ENCODE data around the gene ABHD2.

ABHD2 gene

DNA sequence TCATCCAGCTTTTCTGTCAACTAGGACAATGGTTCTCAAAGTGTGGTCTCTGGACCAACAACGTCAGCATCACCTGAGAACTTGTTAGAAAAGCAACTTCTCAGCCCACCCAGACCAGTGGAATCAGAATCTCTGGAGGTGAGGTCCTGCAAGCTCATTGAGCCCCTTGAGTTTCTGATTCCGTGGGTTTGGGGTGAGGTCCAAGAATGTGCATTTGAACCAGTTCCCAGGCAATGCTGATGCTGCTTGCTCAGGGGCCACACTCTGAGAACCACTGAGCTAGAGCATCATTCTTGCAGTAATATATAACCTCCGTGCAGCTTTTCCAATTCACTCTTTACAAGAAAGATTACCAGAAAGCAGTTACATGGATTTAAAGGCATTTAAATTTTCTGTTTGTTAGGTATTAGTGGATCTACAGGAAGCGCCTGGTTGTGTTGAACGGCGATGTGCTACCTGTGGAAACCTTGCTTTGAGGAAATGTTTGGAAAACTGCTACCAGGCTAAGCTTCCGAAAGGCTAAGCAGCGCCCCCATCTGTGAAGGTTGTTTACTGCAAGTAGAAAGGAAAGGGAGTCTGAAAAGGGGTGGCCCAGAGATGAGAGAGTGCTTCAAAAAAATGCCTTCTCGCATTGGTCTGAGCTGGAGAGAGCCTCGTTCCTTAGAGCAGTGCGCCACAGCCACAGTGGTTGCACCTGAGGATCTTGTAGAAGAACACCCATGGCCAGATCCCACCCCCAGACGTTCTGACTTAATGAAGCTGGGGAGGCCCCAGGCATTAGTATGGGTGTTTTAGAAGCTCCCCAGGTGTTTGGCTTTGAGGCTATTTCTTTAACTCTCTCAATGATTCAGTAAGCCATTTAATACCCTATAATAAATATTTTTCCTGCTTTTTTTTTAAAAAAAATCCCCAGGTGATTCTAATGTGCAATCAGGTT, 83.1 kb downstream of the ABHD2 start:
- peak; percentile 4 for DNase-seq

DNA sequence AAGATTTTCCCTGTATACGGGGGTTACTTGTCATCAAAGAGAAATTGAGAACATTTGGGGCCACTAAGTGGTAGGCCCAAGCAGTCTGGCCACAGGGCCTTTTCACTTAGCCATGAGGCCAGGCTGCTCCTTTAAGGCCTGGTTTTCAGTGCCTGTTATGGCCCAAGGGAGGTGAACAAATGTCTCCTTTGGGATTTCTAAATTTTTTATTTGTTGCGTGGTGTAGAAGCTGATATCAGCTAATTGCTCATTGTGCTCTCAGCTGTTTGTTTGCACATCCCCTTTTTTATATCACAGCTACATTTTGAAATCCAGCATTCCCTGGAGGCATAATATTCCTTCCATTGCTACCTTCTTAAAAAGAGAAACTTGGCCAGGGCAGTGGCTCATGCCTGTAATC, 84.7 kb downstream of the ABHD2 start:
- DNase-seq = no peak

DNA sequence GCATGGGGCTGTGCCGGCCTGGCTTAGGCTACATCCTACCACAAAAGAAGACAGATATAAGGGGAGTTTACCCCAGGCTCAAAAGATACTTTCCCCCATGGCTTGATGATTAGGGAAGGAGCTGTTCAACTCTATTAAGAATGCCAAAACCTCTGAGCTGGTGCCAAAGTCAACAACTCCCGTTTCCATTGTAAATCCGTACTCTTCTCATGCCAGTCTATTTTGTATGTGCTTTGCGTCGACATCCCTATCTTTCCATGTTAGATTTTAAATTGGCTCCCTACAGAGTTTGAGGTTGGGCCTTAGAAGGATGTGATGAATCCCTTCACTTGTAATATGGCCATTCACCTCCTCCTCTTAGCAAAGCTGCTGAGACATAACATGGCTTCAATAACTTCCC, 86.2 kb downstream of the ABHD2 start:
- peak; percentile 36 for DNase-seq

DNA sequence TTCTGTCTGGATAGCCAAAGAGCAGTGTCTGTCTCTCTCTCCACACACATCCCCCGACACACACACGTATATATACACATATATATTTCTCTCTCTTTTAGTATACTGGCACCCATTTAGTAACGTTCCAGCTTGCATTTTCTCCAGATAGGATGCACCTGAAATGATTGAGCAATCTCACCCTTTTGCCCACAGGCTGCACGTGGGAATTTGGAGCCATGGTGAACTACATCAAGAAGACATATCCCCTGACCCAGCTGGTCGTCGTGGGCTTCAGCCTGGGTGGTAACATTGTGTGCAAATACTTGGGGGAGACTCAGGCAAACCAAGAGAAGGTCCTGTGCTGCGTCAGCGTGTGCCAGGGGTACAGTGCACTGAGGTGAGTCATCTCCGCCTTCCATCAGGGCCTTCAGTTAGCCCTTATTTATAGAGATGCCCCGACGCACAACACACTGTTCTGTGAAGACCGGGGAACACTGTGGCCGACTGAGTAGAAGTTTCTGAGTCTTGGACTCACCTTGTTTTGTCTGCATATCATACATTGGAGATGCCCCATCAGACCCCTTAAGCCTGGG, 87.4 kb downstream of the ABHD2 start:
- DNase-seq = no peak

DNA sequence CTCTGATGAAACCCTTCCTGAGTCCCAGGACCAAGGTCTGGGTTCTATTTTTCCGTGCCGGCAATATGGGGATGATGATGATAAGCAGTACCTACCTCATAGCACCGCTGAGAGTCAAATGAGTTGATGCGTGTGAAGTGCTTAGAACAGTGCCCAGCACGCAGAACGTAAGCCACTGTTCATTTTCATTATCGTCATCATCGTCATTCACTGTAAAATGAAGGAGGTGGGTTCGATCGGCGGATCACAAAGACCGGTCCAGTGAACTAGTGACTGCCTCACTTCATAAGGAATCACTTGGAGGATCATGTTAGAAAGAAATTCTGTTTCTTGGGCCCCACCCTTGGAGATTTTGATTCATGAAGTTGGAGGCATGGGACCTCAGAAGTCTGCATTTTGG, 88.9 kb downstream of the ABHD2 start:
- no peak for DNase-seq

DNA sequence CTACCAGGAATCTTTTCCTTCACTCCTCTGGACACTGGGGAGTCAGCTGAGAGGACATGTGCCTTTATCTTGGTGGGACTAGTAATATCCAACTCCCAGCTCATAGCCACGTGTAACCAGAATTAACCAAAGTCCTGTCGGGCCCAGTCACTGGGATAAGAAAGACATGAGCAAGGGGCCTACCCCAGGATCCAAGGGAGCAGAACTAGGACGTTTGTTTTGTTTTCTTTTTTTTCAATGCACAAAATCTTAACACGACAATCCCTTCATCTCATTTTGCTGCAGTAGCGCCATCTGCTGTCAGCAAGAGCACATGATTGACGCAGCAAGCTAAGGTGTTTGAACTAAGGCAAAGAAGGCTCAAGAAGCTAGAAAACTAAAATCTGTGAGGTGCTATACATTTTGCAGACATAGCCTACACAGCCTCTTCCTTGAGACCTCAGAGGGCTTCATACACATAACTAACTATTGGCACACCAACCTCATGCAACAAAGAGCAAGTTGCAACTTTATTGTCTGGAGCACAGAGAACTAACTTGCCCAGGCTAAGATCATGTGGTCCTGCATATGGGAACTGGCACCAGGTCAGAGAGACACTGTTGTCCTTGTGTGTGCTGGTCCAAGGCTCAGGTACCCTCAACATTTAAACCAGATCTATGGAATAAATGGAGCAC, 89.5 kb downstream of the ABHD2 start:
- DNase-seq = peak; percentile 26

DNA sequence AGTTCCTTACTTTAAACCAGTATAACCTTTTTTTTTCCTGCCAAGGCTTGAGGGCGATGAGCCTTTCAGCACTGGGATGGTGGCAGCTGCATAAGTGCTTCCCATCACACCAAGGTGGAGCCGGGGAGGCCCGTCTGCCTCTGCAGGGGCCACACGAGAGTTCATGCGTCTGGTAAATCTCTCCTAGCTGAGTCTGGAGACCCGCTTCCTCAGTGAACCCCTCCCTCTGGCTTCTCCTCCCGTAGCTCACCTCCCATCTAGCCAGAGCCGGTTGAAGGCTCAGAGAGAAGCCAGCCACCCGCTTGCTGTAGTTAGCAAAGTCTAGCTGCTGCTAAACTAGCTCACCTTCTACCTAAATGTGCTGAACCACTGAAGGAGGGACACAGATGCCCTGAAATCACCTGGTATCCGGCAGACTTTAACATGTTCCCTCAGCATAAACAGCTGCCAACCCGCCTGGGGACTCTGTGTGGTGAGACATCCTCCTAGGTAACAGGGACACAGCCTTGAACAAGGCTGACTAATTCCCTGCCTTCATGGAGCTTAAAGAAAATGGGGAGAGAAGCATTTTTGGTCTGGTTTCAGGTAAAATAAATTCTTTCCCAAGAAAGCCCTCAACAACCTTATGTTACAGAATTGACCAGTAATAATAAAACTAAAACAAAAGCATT, 90.2 kb downstream of the ABHD2 start:
- DNase-seq = no peak

DNA sequence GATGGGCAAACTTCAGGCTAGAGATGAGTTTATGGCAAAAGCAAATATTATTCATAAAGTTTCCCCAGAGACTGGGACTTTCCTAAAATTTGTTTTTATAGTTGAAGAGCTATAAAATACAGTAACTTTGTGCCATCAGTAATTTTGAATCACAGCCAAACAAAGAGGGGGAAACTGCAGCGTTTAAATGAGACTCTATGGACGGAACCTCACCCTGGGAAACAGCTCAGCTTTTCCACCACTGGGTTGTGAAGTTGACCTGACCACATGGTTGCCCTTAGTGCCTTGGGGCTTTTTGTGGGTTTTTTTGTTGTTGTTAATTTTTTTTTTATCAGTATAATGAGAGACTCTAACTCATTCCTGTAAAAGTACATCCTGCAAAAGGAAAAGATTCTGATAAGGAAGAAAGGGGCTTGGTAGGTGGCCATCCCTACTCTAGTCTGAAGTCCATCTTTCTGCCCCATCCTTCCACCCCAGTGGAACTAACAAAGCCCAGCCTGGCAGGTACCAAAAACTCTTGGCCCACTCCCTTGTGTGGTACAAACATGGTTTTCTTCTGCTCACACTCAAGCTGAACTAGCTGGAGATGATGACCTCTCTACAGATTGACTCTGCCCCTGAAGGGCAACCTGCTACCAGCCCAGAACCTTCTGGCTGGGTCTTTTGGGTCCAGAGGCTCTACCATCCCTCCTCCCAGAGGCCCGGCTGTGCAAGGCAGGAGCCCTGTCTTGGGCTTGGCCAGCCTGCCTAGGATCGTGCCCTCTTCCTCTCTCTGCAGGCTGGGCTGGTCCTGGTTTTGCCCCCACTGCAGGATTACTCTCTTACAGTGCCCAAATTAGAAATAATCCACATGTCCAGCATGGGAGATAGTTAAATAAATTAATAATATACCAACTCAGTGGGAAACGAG, 92.0 kb downstream of the ABHD2 start:
- no peak for DNase-seq

DNA sequence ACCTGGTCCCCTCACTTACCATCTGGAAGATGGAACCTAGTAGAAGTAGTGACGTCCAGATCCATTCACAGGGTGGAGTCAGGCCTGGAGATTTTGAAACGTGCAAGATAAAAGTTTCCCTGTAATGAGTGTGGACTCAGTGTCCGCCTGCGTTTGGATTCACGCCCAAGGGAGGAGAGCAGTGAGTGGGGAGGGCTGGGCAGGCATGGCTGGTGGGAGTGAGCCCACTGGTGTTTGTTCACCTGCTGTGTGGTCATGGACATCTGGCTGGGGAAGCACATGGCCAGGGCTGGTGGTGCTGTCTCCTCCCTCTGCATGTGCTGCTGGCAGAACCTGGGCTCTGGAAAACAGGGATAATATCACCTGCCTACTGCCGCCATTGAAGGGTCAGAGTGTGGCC, 96.1 kb downstream of the ABHD2 start:
- no peak for DNase-seq

DNA sequence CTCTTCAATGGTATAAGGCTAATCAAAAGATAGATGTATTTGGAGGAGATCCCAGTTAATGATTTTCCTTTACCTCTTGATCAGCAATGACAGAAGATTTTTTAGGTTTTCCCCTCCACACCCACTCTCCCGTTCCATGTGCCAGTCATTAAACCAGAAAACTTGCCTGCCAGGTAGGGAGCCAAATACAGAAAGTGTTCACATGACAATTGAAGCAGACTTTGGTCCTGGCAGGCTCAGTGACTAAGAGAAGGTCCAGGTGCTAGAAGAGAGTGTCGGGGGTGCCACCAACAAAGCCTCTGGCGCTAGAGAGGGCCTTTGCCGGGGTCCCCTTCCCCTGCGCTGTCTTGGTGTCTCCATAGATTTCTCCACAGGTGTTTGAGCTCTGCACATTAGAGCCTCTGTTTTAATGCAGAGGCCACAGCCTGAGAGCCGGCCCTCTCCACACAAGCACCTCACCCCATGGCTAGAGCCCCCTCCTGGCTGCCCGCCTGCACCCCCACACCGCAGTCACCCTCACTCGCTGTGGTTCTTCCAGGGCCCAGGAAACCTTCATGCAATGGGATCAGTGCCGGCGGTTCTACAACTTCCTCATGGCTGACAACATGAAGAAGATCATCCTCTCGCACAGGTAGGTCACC, 96.8 kb downstream of the ABHD2 start:
- no peak for DNase-seq

DNA sequence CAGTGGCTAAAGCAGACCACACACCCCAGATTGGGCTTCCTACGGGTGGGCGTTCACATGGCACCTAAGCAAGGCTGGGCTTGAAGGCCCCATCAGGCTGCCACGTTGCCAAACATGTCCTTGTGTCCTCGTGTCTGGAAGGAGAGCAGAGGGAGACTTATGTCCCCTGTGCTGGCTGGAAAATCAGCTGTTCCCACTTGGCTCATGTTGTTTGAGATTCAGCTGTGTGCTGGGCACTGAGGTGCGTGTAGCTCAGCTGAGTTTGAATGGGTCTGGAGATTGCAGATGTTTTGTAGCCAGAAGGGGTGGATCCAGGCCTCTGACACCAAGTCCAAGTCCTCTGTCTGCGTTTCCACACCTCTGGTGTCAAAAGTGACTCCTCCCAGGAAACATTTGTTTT, 98.5 kb downstream of the ABHD2 start:
- no peak for DNase-seq

DNA sequence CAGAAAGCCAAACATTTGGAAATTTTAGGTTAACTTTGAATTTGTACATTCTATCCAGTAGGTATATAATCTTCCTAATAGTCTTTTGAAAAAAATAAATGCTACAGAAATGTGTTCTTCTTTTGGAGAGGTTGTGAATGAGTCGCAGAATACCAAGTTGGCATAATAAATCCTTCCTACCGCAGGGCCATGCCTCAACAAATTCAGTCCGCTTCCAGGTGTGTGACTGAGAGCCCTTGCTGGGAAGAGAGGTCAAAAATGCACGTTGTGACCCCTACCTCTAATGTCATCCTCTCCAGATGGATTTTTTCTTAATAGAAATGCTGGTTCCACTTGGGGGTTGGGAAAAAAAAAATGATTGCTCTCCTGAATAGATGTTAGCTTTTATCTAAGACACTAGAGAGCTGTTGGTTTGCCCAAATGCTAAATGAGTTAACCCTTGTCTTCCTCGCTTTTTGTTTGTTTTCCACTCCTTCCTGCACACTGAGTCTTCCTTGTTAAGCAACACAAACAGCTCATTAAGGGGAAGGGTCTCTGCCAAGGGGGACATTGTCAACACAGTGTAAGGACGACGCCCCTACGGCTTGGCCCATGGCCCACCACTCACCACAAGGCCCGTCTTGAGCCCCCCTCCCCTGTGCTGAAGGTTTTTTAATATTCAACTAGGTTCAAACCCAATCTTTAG, 99.2 kb downstream of the ABHD2 start:
- no peak for DNase-seq

DNA sequence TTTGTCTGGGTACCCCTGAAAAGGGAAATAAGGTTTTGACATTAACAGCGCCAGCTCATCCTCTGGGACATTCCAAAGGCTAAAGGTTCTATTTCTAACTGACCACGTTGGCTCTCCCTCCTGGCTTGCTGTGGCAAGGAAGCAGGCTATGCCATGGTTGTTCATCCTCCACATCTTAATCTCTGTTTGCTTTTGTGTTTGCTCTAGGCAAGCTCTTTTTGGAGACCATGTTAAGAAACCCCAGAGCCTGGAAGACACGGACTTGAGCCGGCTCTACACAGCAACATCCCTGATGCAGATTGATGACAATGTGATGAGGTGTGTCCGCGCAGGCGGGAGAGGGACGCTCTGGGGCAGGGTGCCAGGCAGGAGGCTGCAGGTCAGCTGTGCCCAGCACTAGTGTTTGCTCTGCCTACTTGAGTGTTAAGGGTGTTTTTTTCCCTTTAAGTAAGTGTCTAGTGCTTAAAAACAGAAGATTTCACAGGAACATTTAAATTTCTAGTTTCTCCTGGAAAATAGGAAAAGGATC, 99.8 kb downstream of the ABHD2 start:
- DNase-seq = no peak

DNA sequence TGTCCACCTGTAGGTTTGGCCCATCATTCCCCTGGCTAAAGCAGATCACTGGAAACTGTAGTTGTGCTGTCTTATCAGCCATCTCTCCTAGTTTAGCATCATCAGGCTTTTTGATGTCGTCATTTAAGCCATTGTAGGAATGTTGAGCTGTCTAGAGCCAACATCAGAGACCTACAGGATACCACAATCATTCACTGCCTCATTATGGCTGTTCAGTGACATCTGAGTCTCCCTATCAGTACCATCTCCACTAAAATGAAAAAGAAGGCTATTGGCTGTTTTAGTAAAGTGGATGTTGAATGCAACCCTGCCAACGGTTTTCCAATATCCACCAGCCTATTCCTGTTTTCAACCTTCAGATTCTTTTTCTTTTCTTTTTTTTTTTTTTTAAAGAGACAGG, 103.9 kb downstream of the ABHD2 start:
- no peak for DNase-seq

DNA sequence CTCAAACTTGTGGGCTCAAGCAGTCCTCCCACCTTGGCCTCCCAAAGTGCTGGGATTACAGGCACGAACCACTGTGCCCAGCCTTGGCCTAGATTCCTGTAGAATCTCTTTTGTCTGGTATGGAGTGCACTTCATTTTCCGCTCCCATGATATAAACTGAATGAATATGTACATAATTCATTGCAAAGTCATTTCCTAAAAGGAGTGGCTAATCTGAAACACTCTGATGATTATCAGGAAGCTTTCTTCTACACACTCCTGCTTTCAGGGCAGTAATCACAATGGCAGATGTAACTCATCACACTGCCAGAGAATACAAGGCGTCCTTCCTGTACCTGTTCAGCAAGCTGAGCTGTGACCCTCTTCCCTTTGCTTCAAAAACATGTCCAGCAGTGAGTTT, 104.5 kb downstream of the ABHD2 start:
- no peak for DNase-seq

DNA sequence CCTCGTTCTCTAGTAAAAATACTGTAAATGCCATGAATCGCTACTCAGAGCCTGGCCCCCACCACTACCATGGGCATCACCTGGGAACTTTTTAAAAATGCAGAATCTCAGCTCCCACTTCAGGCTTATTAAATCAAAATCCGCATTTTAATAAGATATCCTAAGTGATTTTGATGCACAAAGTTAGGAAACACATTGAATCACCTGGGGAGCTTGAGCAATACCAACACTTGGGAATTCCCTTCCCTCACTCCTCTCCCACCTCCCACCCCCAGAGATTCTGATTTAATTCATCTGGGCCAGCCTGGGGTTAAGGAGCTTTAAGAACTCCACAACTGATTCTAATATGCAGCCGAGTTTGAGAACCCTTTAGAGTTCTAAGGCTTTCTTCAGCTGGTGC, 106.4 kb downstream of the ABHD2 start:
- DNase-seq = no peak

DNA sequence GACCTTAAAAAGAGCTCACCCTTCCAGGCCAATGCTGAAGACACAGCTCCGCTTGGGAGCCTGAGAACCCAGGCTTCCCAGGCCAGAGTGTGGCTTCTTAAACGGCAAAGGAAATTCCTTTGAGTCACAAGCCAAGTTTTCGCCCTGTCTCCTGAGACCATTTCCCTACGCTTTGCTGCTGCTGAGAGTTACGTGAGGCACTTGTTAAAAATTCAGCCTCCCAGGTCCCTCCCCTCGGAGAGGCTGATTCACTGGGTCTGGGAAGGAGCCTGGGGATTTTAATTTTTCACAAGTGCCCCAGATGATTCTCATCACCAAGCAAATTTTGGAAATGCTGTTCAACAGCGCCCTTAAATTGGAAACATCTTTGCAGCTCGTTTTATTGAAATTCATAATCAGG, 107.6 kb downstream of the ABHD2 start:
- no peak for DNase-seq

DNA sequence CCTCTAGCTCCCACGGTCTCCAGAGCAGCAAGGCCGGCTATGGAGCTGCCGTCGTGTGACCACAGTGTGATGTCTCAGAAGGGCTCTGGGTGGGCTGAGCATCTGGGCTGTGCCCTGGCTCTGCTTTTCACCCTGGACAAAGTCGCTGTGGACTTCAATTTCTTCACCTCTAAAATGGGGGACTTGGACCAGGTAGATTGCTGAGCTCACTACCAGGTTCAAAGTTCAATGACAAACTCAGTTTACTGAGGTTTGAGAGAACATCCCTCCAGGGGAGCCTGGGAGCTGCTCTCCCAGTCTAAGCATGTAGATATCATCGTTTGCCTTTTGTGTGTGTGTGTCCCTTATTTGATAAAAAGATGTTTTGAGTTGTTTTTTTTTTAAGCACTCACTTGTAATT, 108.0 kb downstream of the ABHD2 start:
- DNase-seq = no peak

DNA sequence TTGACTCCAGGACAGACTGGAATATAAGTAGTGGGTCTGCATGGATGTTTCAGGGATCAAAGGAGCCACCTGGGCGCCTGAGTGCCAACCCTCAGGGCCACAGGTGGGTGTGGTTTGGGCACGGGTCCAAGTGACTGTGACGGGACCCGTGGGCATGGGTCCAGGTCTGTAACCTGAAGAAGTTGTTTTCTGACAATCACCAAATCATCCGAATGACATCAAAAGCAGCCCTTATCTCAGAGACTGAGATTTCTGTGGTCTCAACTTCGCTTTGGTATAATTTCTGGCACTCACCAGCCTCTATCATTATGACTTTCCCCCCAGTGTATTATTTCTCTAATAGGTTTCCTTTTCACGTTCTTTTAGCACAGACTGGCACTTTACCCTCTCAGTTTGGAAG, 108.7 kb downstream of the ABHD2 start:
- DNase-seq = peak; percentile 41

DNA sequence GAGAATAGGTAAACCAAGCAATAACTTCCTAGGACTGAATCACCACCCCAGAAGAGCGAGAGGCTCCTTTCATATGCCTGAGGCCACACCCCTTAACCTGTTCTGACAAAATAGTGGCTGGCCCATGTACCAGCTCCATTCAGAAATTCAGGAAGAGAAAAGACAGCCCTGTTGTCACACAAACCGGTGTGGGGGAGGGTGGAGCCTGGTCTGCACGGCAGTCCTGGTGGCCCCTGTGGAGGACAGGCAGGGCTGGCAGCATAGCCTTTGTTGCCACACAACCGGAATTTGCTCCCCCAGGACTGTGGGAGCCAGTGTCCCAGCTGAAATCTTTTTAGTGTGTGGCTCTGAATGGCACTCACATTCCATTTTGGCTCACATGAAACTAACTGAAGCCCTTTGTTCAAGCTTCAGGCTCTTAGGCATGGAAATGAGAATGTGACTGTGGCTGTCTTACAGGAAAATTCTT, 109.3 kb downstream of the ABHD2 start:
- DNase-seq = peak; percentile 44

DNA sequence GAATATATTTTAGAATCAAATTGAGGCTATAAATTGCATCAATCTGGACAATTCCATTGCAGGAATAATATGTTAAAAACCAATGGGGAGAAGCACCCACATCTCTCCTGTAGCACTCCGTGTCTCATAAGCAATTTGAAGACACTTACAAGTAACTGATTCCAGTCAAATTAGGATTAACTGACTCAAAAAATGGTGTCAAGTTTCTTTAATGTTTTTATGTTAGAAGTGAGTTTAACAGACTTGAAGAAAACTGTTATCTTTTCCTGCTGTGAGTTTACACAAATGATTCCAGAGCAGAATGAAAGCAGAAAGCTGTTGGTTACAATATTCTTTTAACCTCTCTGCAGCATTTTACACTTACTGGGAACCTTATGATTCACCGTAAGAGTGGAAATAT, 109.9 kb downstream of the ABHD2 start:
- no peak for DNase-seq
